ENCODE measurements around the gene GNL3.

Gene GNL3

DNA sequence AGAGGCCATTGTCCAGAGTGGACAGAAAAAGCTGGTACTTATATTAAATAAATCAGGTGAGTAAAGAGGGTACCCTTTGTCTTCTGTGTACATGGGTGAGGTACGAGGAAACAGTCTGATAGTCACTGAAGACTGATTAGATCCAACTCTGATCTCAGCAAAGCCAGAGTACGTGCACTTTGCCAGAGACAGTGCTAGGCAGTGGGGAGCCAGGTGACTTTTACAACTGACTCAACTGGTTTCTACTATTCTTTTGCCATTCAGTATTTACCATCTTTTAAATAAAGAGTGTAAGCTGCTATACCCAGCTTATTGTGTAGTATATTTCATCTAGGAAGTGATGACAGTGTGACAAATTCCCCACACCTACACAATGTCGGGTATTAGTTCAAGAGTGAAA, 3.3 kb downstream of the GNL3 start:
- no peak for DNase-seq

- no peak for DNase-seq
Measured at GRCh38 chr3:52690560-52690959, 4.7 kb downstream of the GNL3 start.

GRCh38 chr3:52693071-52693470, 7.2 kb downstream of the GNL3 start:
- no peak for DNase-seq

GRCh38 chr3:52694528-52695189, 8.8 kb downstream of the GNL3 start:
- DNase-seq, result no peak

DNA sequence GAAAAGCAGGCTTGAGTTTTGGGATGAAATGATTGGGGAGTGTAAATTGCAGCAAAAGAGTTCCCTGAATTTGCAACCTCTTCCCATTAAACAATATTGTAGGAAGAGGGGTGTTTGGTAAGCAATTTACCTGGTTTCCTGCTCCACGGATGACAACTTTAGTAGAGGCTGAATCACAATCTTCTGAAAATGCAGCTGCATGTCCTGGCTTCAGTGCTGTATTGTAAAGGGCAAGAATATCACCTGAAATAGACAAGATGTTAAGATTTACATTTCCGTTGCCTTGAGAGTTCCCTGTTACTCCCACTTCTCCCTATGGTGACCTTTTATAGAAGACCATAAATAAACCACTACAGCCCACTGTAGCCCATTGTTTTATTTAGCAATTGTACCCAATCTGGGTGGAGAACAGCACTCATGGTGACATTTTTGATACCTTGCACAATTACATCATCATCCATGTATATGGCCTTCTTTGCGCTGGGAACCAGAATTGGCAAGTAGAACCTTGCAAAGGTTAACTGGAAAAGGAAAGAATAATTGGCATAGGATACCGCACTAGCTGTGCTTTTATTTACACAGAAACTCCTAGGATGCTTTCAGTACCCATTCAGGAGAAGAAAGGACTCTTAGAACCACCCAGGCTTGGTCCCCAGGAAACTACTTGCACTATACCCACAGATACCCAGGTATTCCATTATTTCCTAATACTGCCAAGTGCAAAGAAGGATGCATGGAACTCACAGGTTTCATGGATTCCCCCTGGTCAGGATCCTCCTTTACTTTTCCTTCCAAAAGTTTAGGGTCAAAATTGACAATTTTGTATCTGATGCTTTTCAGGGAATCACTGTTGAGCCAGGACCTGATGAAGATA, 10.2 kb downstream of the GNL3 start:
- no peak for DNase-seq

- DNase-seq, result no peak
Measured at GRCh38 chr3:52696830-52697631, 11.2 kb downstream of the GNL3 start.

DNA sequence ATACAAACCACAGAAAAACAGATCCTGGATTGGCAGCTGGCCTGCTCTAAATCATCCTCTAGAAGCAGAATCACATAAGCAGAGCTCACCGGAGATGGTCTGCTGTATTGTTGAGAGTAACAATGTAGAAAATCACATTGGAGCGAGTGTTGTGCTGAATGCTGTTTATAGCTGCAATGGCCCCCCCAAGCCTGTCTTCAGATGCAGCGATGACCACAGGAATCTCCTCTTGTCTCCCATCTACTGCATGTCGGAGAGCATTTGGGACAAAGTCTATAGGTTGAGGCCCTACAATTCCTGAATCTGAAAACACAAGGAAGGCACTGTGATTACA, 11.8 kb downstream of the GNL3 start:
- DNase-seq, result no peak

DNA sequence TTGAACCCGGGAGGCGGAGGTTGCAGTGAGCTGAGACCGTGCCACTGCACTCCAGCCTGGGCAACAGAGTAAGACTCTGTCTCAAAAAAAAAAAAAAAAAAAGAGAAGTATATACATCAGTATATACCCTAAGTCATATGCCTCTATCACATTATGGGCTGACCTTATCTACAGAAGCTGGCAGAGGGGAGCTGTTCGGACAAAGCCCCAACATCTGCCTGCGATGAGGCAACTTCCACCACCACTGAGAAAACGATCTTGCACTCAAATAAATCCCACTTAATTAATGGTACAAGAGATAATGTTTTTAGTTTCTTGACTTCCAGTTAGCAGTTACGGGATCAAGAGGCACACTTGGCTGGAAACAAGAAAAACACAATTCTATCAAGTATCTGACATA, 17.5 kb downstream of the GNL3 start:
- DNase-seq, result no peak

DNA sequence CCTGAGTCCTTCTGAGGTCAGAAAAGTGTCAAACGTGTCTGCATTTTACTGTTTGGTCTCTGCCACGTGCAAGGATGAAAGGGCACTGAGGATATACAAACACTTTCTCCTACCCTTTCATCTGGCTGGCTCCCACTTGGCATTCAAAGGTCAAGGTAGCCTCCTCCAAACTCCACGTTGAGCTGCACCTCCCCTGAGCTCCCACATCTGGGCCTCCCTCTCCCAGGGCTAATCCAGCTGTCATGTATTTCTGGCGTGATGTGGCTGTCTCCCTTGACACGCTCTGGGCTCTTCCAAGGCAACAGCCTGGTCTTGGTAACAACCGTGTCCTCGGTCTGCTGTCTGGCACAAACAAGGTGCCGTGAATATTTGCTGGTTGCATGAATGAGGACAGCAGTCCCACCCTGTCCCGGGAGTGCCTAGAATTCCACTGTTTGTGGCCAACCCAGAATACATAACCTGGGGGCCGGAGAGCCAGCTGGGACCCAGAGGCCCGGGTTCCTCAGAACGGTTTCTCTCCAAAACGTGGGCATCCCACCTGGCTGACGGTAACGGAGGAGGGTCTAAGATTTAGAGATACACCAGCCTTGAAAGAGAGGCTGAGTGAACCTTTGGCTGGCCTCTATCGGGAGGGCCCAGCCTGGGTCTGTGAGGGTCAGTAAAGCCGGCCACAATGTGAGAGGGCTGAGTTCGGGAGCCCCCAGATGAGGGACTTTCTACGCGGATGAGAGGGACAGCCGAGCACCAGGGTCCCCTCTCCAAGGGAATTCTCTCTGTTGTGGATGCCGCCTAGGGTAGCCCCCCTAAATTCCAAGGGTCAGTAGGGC, 19.0 kb downstream of the GNL3 start:
- no peak for DNase-seq

- DNase-seq, result no peak
Measured at GRCh38 chr3:52705438-52705687, 19.5 kb downstream of the GNL3 start.

- DNase-seq, result peak; percentile 78
Measured at GRCh38 chr3:52705688-52706686, 20.2 kb downstream of the GNL3 start, which contains the start of the genes GLT8D1 and SPCS1. Gene GLT8D1 (minus strand): TSS chr3:52705791. CDS start chr3:52700460, 5,331 bp downstream. Gene SPCS1 (plus strand): TSS chr3:52706106. CDS start chr3:52706247, 141 bp downstream.

DNA sequence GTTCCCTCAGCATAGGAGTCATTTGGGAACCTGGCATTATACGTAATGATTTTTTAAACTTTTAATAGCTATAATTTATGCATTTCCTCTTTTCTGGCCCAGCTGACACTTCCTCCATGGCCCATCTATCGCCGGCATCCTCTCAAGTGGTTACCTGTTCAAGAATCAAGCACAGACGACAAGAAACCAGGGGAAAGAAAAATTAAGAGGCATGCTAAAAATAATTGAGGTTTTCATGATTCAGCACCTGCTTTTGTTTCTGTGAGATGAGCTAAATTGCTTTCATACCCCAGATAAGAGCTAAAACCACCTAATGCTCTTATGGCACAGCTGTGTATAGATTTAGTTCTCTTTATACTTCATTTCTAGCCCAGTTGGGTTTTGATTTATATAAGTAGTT, 21.8 kb downstream of the GNL3 start:
- DNase-seq, result no peak

DNA sequence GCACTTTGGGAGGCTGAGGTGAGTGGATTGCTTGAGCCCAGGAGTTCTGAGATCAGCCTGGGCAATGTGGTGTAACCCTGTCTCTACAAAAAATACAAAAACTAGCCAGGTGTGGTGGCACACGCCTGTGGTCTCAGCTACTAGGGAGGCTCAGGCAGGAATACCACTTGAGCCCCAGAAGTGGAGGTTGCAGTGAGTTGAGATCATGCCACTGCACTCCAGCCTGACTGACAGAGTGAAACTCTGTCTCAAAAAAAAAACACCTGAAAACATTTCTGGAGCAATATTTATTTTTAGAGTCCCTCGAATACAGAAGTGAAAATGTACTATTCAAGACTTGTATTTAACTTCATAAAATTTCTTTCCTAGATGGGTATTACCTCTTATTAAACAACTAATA, 24.7 kb downstream of the GNL3 start:
- DNase-seq, result no peak

- no peak for DNase-seq
Measured at GRCh38 chr3:52712291-52713212, 26.7 kb downstream of the GNL3 start.

- DNase-seq, result no peak
Measured at GRCh38 chr3:52714335-52715302, 28.8 kb downstream of the GNL3 start.

GRCh38 chr3:52715714-52716305, 30.0 kb downstream of the GNL3 start:
- no peak for DNase-seq

DNA sequence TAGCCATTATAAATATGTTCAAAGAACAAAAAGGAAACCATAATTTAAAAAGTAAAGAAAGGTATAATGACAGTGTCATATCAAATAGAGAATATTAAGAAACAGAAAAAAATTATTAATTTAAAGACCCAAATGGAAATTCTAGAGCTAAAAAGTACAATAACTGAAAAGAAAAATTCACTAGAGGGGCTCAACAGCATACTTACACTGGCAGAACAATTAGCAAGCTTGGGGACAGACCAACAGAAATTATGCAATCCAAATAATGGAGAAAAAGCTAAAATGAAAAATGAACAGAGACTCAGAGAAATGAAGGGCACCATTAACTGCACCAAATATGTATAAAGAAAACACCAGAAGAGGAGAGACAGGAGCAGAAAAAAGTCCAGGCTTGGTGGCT, 33.8 kb downstream of the GNL3 start:
- no peak for DNase-seq

DNA sequence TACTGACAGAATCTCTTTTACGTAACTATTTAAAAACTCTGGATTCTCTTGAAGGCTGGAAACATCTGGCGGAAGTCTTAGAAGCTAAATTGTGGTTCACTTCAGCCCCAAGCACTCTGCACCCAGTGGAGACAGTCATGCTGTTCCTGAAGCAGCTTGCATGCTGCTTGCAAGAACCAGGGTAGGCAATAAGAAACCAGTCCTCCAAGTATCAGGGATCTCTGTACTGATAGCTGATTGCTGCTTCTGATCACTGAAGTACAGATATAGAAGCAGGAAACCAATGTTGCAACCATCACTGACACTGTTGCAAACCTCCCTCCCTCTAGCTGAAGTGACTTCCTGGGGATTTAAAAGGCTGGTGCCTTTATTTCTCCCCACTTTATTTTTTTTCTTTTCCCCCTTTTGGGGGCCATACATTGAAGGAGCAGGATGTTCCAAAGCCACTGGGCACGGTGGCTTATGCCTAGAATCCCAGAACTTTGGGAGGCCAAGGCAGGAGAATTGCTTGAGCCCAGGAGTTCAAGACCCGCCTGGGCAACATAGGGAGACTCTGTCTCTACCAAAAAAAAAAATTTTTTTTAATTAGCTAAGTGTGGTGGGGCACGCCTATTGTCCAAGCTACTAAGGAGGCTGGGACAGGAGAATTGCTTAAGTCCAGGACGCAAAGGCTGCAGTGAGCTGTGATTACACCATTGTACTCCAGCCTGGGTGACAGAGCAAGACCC, 35.3 kb downstream of the GNL3 start:
- DNase-seq, result no peak
